Muscle layer of colon (tissue), 2 donors: ENCODE data around the gene CKAP5.

Experiments
- H3K27ac ChIP-seq: one replicate; pipeline ENCODE4 v1.7.0; 2013; ENCODE audit warnings: low read depth, mild to moderate bottlenecking, low read length, moderate library complexity
- H3K27me3 ChIP-seq, 2 donors: one replicate each; pipeline ENCODE4 v1.7.0; 2013; ENCODE audit warnings: low read length in 2 of 2, mild to moderate bottlenecking in 2 of 2; ENCODE audit not compliant: insufficient read depth in 2 of 2, control insufficient read depth in 1 of 2
- H3K36me3 ChIP-seq: one replicate; pipeline ENCODE4 v1.7.0; 2013; ENCODE audit warnings: mild to moderate bottlenecking, low read length; ENCODE audit not compliant: insufficient read depth
- H3K4me1 ChIP-seq: one replicate; pipeline ENCODE4 v1.7.0; 2013; ENCODE audit warnings: mild to moderate bottlenecking, low read length; ENCODE audit not compliant: insufficient read depth
- H3K4me3 ChIP-seq, 2 donors: one replicate each; pipeline ENCODE4 v1.7.0; 2013; ENCODE audit warnings: low read length in 2 of 2, low read depth in 1 of 2, mild to moderate bottlenecking in 1 of 2, moderate library complexity in 1 of 2
- H3K9ac ChIP-seq: one replicate; pipeline ENCODE4 v1.7.0; 2013; ENCODE audit warnings: low read length
- H3K9me3 ChIP-seq: one replicate; pipeline ENCODE4 v1.7.0; 2013; ENCODE audit warnings: mild to moderate bottlenecking, low read length
- donor health status: abdominal sarcoma.
- donor health status: Adenocarcinoma of cecum.

CKAP5 gene

DNA sequence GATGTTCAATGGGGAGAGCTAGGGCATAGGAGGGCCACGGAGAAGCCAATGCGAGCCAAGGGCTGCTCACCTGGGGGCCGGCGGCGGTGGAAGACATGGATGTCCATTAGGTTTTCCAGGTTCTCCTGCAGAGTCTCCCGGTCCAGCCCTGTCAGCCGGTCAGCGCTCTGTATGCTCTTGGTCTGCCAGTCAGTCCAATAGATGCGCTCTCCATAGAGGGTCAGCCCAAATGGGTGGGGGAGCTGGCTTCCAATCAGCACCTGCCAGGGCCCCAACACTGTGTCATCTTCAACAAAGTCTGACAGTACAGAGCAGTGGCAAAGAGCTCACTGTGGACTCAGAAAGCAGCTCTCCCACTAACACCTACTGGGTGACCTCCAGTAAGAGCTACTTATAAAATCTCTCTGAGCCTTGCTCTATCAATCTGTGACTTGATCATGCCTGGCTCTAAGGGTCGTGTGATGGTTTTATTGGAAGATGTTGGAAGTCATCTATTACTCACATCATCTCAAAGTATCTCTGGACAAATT, 33.0 kb upstream of the CKAP5 start:
- H3K27ac ChIP-seq, result no peak overlapping the region
- H3K27me3 ChIP-seq, result no peaks in the 10 kb centered on the region
- H3K36me3 ChIP-seq, result peaks cover 34% of the 10 kb centered on the region
- H3K9me3 ChIP-seq, result no peaks in the 10 kb centered on the region
- H3K9ac ChIP-seq, result no peak overlapping the region
- no peaks in the 10 kb centered on the region for H3K4me1 ChIP-seq
- no peak overlapping the region for H3K4me3 ChIP-seq

GRCh38 chr11:46877580-46877979, 31.5 kb upstream of the CKAP5 start:
- no peaks in the 10 kb centered on the region for H3K4me1 ChIP-seq

DNA sequence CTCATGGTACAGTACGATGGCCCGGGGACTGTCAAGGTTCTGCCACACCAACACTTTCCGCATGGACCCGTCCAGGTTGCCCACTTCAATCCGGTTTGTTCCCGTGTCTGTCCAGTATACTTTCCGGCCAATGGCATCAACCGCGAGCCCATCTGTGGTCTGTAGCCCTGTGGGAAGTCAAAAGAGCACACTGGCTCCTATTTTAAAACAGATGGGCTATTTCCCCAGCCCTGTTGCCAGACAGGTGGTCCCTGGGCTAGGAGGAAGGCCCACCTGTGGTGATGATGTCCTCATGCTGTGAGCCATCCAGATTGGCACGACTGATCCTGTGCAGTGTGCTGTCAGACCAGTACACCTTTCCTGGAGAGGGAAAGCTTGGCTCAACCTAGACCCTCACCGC, 30.4 kb upstream of the CKAP5 start:
- Histone ChIP-seq H3K9me3 (no peaks in the 10 kb centered on the region), H3K4me3 (no peak overlapping the region), H3K27ac (no peak overlapping the region), H3K4me1 (no peaks in the 10 kb centered on the region), H3K9ac (no peak overlapping the region), H3K36me3 (peaks cover 45% of the 10 kb centered on the region), H3K27me3 (no peaks in the 10 kb centered on the region)

More at GRCh38 chr11:46877580-46877979, 31.5 kb upstream of the CKAP5 start:
- Histone ChIP-seq H3K27me3 (no peaks in the 10 kb centered on the region), H3K9me3 (no peaks in the 10 kb centered on the region), H3K9ac (no peak overlapping the region), H3K36me3 (peaks cover 43% of the 10 kb centered on the region), H3K4me3 (no peak overlapping the region), H3K27ac (no peak overlapping the region)

DNA sequence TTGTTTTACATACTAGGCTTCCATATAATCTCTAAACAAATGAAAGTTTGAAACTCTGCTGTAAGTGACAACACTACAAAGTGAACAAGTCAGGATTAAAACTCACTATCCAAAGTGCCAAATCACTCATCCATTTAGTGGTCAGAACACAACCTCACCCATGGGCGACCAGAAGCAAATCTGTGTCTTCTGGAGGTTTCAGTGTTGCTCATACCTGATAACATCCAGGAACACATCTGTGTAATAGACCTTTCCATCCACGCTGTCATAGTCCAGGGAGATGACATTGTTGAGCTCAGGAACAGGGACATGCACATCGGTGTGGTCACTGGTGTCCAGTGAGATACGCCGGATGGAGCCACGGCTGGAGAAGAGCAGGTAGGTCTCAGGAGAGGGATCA, 28.5 kb upstream of the CKAP5 start:
- peaks cover 51% of the 10 kb centered on the region for H3K36me3 ChIP-seq
- no peak overlapping the region for H3K27ac ChIP-seq
- no peaks in the 10 kb centered on the region for H3K27me3 ChIP-seq
- H3K4me1 ChIP-seq, result no peaks in the 10 kb centered on the region
- H3K4me3 ChIP-seq, result no peak overlapping the region
- H3K9ac ChIP-seq, result no peak overlapping the region
- no peaks in the 10 kb centered on the region for H3K9me3 ChIP-seq

- no peaks in the 10 kb centered on the region for H3K9me3 ChIP-seq
- no peaks in the 10 kb centered on the region for H3K4me1 ChIP-seq
- peaks cover 20% of the 10 kb centered on the region for H3K36me3 ChIP-seq
- no peaks in the 10 kb centered on the region for H3K27me3 ChIP-seq
- no peak overlapping the region for H3K27ac ChIP-seq
- H3K4me3 ChIP-seq, result no peak overlapping the region
- no peak overlapping the region for H3K9ac ChIP-seq
Observed at GRCh38 chr11:46868912-46869311, 22.8 kb upstream of the CKAP5 start.

DNA sequence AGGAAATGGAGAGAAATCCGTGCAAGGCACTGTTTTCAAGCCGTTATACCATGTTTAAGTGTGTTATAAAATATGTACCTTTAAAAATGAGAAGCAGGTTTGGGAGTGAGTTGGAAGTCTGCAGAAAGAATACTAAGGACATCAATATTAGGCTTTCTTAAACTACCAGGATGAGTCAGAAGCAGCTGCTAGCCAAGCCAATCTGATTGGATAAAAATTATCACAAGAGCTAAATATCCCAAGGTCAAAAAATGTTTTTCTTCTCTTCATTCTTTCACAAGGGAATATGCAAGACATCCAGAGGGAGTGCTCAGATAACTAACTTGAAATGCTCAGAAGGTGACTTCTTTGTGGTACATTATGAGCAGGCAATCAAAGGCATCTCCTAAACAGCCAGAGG, 19.3 kb upstream of the CKAP5 start:
- Histone ChIP-seq H3K9me3 (no peaks in the 10 kb centered on the region), H3K4me3 (no peak overlapping the region), H3K27ac (no peak overlapping the region), H3K27me3 (no peaks in the 10 kb centered on the region), H3K4me1 (peaks cover 3% of the 10 kb centered on the region), H3K9ac (no peak overlapping the region), H3K36me3 (peaks cover 5% of the 10 kb centered on the region)

- no peaks in the 10 kb centered on the region for H3K9me3 ChIP-seq
- peak overlapping the region; percentile 47 for H3K27ac ChIP-seq
- peaks cover 16% of the 10 kb centered on the region for H3K4me1 ChIP-seq
- H3K36me3 ChIP-seq, result no peaks in the 10 kb centered on the region
- no peak overlapping the region for H3K4me3 ChIP-seq
- H3K27me3 ChIP-seq, result no peaks in the 10 kb centered on the region
- H3K9ac ChIP-seq, result no peak overlapping the region
Observed at GRCh38 chr11:46860218-46860617, 14.1 kb upstream of the CKAP5 start.

- Histone ChIP-seq H3K27ac (no peak overlapping the region), H3K4me1 (peaks cover 16% of the 10 kb centered on the region), H3K27me3 (no peaks in the 10 kb centered on the region), H3K9ac (no peak overlapping the region), H3K36me3 (no peaks in the 10 kb centered on the region), H3K9me3 (no peaks in the 10 kb centered on the region), H3K4me3 (no peak overlapping the region)
Observed at GRCh38 chr11:46858920-46859546, 13.0 kb upstream of the CKAP5 start.

DNA sequence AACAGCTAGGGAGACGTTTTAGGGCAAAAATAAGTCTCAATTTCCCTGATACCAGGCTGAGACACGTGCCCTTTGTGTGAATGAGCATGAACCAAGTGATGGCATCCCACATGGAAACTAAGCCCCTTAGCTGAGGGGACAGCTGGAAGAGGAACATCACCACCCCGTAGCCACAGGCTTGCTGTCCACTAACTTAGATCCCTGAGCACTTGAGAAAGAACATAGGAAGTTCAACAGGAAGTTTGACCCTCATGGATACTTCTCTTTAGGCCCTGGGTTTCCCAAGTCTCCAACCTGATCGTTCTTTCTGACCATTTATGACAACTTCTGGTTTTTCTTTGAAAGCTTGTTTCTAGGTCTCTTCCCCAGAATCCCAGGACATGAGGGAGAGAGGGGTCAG, 11.6 kb upstream of the CKAP5 start:
- H3K9ac ChIP-seq, result no peak overlapping the region
- no peaks in the 10 kb centered on the region for H3K36me3 ChIP-seq
- no peak overlapping the region for H3K27ac ChIP-seq
- H3K4me3 ChIP-seq, result no peak overlapping the region
- peaks cover 16% of the 10 kb centered on the region for H3K4me1 ChIP-seq
- no peaks in the 10 kb centered on the region for H3K9me3 ChIP-seq
- H3K27me3 ChIP-seq, result no peaks in the 10 kb centered on the region

DNA sequence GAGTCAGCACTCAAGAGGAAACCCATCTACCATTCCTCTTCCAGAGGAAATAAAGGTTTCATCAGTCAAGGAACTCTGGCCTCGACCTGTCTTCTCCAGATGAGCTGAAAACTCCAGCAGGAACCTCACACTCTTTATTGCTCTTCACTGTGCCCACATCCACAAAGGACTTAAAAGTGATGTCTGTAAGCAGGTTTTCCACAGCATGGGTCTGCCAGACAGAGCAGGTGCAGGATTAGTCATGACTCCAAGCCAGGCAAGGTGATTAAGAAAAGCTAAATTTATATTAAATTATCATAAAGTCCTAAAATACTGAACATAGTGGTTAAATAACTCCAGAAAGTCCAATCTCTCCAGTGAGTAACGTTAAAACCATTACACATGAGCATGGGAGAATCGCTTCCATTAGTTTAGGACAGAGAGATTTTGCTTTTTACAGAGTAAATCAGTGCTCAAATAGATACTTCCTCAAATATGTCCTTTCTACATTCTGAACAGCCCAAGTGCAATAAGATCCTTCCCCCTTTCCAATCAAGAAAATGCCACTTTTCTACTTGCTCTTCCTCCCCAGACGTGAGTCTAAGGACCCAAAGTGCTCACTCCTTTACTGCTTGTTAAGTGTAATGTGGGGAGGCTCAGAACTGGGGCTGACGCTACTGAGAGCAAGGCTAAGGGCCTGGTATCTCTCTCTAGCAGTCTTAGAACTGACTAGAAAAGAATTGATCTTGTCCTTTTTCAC, 10.7 kb upstream of the CKAP5 start:
- Histone ChIP-seq H3K4me1 (peaks cover 16% of the 10 kb centered on the region), H3K27me3 (no peaks in the 10 kb centered on the region), H3K27ac (no peak overlapping the region), H3K36me3 (no peaks in the 10 kb centered on the region), H3K4me3 (no peak overlapping the region), H3K9ac (no peak overlapping the region), H3K9me3 (no peaks in the 10 kb centered on the region)

DNA sequence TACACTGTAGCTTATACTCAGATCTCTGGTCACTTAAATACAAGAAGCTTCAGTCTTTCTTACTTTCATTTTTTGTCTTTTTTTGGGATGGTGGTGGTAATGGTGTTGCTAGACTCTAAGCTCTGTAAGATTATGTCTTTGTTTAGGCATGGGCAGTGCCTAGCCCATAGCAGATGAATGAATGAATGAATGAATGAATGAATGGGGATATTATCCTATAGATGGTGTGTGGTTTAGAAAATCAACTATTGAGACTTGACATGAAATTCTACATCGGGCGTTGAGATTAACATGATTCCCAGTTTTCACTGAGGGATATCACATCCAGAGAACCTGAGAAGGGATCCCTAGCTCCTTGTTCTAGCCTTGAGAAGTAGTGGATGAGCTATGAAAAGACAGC, 9.8 kb upstream of the CKAP5 start:
- no peak overlapping the region for H3K27ac ChIP-seq
- no peak overlapping the region for H3K4me3 ChIP-seq
- H3K36me3 ChIP-seq, result no peaks in the 10 kb centered on the region
- H3K27me3 ChIP-seq, result no peaks in the 10 kb centered on the region
- peaks cover 16% of the 10 kb centered on the region for H3K4me1 ChIP-seq
- no peaks in the 10 kb centered on the region for H3K9me3 ChIP-seq
- no peak overlapping the region for H3K9ac ChIP-seq

- H3K27me3 ChIP-seq, result no peaks in the 10 kb centered on the region
- H3K9ac ChIP-seq, result no peak overlapping the region
- H3K36me3 ChIP-seq, result no peaks in the 10 kb centered on the region
- H3K4me1 ChIP-seq, result peaks cover 13% of the 10 kb centered on the region
- H3K4me3 ChIP-seq, result no peak overlapping the region
- no peak overlapping the region for H3K27ac ChIP-seq
- no peaks in the 10 kb centered on the region for H3K9me3 ChIP-seq
Observed at GRCh38 chr11:46855167-46855566, 9.1 kb upstream of the CKAP5 start.
